Stimulated activated CD4-positive, alpha-beta T cell treated with anti-CD3 and anti-CD28 coated beads, Interleukin-1b, Interleukin-23, amount 100 ng/mL, for 24 hours (primary cell): ENCODE data around the gene TOX3.

Experiments used
- DNase-seq, 4 experiments: peaks; one replicate each; pipeline ENCODE4 v3.0.0-alpha.2; 2020; ENCODE audit warnings: low read depth in 4 of 4, low spot score in 1 of 4

TOX3 gene

DNA sequence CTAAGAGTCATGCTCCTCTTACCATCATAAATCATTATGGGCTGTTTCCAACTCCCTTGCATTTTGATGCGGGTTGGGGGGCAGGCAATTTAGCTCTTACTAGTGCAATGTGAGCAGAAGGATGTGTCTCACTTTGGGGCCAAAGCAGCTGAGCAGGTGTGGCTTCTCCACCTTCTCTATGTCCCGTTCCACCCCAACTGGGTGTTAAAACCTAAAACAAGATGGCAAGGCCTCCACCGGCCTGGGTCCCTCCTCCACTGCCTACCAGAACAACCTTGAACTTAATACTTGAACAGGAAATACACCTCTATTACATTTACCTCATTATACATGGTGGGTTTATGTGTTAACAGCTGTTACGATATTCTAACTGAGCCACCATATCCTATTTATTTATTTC lies 52.8 kb downstream of the TOX3 start:
- no peak for DNase-seq

DNA sequence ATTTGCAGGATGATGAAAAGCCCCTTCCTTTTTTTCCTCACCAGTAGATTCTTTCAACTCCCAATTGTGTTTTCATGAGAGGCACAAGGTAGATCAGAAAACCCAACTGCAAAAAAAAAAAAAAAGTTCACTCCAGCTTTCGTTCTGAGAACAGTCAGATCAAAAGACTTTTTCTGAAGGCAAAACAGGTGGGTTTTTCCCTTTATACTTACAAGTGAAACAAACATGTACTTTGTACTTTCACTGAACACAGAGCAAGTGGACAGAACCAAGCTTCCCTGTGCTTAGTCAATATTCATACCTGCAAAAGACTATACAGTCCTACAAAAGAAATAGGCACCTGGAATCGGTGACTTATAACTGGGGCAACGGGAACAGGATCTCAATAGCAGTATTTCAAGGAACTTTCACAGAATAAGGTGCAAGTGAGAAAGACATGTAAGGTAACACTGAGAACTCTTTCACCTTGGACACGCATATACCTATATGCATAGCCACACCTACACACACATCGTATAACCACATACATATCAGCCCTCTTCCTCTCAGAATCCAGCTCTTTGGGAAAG lies 54.1 kb downstream of the TOX3 start:
- no peak for DNase-seq

DNA sequence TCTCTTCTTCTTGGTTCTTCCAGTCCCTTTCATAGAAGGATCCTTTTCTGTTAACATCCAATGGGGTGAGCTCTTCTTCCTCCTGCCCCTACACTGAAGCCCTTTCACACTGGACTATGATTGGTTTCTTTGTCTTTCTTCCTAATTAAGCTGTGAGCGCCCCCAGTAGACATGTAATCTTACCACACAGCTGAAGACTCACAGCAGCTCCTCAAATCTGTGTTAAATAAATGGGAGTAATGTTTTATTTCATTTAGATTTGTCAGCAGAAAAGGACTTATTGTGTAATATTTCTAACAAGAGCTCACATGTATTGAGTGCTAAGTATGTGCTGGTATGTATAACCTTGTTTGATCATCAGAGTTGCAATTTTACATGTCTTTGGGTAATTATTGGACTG lies 55.7 kb downstream of the TOX3 start:
- DNase-seq: no peak

DNA sequence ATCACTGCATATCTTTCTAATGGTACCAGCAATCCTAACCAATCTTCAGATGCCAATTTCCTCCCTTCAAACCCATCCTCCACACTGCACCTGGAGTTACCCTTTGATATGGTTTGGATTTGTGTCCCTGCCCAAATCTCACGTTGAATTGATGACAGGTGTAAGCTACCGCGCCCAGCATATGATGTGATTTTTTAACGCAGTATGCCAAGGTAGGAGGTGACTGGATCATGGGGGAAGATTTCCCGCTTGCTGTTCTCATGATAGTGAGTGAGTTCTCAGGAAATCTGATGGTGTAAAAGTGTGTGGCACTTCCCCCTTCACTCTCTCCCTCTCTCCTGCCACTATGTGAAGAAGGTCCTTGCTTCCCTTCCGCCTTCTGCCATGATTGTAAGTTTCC lies 57.0 kb downstream of the TOX3 start:
- no peak for DNase-seq

DNA sequence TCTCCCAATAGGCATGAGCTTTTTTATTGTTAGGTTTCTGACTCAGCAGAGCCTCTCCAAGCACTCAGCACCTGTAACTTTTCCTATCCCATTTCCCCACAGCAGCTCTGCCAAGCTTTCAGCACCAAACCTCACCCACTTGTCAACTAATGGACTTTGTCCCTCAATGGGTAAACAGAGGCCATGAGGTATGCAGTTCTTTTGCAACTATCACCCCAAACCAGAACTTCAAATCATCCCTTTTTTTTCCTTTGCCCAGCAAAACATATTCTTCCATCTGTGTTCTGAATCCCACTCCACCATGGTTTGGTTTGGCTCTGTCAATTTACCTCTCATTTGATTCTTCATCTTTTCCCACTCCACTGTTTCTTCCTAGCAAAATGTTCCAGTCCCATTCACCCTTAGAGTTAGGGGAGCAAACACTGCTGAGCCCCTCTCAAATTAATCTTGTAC lies 58.1 kb downstream of the TOX3 start:
- DNase-seq: no peak

DNA sequence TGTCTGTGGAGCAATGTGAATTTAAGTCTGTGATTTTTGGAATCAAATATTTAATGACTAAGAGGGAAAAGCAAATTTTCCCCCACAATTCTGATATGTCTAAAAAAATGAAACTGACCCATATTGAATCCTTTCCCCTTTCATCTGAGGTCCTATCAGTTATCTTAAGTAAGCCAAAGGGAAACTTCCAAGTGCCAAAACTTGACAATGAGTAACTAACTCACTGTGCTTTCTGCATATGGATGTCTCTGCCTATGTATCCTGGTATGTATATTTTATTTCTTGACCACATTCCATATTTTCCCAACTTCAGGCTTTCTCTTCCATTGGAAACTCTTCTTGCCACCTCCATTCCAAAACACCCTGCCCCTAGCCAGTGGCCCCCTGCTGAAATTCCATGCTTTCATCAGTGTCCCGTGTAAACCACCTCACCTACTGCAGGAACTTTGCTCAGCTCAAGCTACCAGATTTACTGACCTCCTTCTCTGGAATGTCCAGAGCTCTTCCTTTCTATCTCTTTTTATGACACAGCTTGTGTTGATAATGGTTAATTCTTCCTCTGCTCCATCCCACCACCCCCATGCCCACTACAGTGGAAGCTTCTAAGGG lies 59.0 kb downstream of the TOX3 start:
- no peak for DNase-seq

DNA sequence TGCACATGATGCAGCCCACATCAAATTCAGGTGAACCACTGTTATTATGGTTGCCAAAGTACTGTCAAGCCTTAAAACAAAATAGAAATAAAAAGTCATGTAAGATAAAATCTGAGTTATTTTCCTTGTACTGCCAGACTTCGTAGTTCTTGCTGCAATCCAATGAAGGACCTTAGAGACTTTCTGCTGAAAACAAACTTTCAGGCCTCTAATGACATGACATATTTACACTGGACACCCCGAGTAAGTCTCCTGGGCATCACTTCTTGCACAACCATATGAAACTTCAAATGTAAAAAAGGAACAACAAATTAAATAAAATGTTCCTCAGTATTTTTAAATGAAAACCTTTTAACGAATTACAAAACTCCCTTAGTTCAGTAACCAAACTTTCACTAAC lies 66.7 kb downstream of the TOX3 start:
- no peak for DNase-seq

DNA sequence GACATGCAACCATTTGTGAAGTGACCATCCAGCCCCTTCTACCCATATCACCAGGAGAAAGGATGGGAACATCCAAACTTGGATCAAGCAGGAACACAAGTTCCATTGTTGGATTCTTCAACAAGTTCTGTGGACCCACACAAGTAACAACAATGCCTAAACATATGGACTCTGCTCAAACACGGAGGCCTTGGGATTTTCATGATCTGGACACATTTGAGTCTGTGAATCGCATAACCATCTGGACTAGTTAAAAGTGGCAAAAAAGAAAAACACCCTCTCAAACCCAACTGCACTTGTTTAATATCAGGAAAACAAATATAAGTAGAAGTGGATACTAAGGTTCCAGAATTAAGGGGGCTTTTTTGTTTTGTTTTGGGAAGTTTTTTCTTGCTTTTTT lies 70.8 kb downstream of the TOX3 start:
- DNase-seq: no peak

DNA sequence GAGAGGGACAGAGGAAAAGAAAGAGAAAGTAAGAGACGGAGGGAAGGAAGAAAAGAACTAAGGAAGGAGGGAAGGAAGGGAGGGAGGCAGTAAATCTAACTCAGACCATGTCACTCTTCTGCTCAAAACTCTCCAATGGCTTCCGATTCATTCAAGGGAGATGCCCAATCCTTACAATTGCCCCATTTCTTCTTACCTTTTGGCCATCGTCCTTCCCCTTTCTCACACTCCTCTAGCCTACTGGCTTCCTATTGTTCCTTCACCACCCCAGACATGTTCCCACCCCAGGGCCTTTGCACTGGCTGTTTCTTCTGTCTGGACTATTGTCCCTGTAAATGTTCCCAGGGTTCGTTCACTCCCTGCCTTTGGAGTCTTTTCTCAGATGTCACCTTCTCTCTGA lies 72.3 kb downstream of the TOX3 start:
- DNase-seq: no peak

DNA sequence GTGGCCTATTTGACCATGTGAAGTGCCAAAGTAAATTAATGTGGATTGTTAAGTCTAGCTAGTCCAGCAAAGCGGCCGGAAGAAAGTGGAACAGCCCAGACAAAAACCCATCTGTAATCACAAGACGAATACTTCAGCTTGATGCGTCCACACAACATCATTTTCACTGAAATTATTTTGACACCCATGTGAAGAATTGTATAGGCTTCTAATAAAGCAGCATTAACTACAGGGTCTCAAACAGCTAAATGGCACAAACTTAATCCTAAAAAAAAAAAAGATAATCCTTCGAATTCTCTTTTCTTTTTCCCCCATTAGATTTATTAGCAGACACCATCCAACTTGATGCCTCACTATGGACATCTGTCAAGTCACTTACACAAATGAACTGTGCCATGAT lies 73.8 kb downstream of the TOX3 start:
- DNase-seq: no peak

DNA sequence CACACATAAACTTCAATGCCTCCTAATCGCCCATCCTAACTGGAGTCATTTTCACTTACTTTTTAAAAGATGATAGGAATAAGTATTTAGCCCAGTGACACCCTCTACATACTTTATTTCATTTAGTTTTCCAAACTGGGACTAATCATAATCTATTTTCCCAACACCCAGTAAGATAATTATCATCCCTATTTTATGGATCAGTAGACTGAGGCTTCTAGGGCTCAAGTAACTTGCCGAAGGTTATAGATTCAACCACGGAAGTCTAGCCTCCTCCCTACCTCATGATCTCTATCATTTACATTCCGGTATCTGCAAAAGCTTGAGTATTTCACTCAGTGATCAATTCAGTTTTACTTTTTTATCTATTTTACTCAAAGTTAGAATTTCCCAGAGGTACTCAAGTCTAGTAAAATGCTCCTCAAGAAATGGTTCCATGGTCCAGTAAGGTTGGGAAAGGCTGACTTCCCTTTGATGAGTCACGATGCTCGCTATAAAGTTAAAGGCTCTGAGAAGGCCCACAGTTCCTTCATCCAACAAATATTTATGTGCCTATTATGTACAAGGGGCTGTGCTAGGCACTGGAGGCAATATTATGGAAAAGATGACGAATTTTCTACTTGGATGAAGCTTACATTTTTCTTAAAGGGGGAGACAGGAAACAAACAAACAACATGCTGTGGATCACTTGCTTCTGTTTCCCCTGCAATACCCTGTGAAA lies 75.1 kb downstream of the TOX3 start:
- DNase-seq: no peak

DNA sequence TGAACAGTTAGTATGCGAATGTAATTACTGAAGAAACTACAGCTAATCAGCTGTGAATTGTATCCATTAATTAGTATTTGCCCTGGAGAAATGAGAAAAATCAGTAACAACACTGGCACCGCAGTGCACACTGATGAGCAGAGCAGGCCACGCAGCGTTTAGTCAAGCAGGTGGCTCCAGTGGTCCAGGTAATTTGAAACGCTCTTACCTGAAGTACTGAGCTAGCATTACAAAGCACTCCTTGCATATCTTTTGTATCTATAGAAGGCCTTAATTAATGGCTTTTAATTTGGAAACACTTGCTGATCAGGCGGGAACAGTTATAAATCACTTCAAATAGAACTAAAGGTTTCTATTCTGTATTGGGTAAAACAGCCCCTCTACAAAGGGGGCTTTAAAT lies 76.4 kb downstream of the TOX3 start:
- no peak for DNase-seq

DNA sequence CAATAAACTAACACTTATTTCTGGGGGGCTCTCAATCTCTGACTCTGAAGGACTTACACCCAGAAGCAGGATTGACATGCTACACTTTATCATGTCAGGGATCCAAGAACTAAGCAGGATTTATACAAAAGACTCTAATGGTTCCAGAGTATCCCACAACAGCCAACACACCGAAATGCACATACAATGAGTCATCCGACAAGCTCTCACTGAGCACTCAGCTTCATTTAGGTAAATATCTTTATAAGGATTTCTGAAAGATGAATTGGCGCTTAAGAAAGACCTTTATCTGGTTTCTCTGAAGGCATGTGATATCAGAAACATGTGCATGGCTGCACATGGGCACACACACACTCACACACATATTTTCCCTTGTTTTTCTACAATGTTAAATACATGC lies 77.2 kb downstream of the TOX3 start:
- DNase-seq: no peak

DNA sequence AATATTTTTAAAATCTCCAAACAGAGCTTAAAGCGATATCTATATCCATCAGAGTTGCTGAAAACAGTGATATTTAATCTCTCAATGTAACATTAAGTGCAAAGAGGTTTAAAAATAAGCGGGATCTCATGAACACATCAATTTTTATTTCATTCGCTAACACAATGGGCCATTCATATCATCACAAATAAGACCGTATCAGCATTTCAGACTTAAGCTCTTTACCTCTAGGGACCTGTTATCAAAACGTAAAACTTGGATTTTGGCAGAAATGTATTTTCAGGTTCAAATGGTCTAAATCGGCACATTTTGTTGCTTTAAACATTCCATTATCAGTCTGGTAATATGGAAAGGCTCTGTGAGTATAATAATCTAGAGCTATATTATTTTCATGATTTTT lies 77.9 kb downstream of the TOX3 start:
- DNase-seq: no peak

DNA sequence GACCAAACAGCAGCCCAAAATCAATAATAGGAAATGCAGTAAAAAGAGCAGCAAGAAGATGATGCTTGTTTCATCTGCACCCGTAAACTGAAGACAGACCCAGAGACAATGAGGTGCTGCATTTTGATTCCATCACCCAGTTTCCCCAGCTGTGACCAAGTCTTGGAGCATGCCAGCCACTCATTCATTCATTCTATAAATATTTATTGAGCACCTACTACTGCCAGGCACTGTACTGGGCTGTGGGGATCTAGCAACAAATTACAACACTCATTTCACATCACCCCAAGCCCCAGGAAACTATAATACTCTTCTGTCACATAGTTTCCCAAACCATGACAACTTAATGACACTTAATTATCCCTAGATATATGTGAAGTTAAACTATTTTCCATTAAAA lies 79.2 kb downstream of the TOX3 start:
- no peak for DNase-seq

DNA sequence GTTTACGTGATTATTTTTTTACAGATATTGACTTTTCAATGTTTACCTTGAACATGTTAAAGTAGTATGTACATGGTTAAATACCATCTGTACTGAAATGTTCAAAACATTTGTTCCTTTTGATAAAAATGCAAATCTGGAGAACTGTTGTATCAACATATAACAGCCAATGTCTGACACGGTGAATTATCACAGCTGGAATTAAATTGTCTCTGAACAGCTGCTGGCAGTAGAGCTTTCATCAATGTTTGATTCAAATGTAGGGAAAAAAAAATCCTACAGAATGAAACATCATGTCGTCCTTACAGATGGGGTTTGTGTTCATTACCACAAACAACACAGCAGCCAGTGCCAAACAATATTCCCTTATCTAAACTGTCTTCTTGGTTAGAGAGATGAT lies 79.9 kb downstream of the TOX3 start:
- DNase-seq: no peak

DNA sequence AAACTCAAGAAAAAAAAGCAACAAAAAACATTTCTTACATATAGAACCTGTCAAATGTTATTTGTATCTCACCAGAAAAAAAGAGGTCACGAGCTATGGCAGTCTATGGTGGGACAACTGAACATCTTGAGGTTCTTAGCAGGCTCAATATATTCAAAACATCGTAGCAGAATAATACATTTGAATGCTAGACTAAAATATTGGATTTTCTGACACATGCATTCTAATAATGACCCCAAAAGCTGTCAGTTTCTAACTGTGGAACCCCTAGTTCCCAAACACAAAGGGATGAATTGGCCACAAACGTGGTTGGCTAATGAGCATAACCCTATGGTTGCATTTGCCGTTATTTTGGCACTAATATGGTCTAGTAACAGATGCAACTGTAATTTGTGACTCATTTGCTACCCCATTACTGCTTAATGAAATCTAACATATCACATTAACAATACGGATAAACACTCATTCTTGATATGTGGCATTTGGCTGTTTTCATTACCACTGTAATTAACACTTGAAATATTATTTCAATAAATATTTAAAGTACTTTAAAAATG lies 81.2 kb downstream of the TOX3 start:
- DNase-seq: no peak

DNA sequence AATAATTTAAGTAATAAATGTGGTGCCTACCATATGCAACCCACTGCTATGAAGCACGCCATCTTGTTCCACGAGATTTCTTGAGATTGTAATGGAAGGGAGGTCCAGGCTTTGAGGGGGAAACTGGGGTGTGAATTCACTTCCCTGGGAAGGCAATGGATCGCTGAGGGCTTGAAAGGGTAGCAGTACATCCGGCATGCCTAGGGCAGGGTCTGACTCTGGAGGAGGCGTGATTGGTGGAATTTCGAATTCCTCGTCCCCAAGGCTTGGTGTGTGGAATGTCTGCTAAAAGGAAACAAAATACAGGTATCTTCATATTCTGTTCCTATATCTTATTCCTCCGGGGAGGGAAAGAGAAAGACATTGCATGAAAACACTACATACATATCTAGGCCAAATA lies 83.0 kb downstream of the TOX3 start:
- no peak for DNase-seq

DNA sequence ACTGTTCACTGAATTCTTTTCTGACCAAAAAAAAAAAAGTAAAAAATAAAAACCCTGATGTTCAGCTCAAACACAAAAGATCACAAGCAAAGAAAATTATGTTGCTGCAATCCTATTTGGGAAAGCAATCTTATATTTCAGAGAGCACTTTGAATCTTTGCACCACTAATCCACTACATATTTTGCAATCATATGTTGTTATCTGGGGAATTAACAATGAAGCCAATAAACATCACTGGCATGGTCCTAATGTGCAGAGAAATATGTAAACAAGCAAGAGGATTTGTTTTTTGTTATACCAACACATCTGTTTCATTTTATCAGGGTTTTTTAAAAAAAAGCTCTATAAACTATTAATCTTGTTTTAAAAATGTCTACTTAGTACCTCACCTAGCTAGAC lies 84.1 kb downstream of the TOX3 start:
- DNase-seq: no peak

DNA sequence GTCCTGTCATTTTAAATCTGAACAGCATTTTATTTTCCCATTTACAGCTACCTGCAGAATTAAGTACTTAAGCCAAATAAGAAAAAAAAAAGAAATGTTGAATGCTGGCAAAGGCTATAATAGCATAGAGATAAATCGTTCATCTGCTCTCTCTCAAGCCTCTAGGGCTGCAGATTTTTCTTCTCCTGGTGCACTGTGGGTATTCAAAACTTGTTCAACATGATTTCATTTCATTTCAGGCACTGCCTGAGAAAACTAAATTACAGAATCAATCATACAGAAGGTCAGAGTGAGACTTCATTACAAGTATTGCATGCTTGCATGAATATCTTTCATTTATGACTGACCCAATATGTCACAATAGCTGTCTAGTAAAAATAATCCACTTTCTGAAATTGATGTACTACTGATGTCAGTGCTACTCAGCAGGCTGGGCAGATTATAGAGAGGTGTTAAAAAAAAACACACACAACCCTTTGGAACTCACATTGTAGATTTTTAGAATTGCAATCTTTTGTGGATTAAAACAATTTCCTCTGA lies 86.2 kb downstream of the TOX3 start:
- DNase-seq: no peak

DNA sequence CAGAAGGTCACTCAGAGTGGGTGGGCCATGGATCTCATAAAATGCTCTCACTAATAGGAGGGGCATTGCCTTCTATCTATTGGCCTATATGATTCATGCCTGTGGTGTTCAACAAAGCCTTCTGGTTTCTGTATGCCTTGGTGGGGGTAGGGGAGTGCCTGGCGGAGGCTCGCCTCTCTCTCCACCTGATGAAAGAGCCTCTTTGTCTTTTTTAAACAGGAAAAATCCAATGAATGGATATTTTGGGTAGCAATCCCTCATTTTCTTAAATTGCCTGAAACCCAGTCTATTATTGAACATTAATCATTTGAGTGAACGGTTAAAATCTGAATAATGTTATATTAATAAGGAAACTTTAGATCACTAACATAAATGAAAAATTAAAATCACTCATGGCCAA lies 90.6 kb downstream of the TOX3 start:
- no peak for DNase-seq

DNA sequence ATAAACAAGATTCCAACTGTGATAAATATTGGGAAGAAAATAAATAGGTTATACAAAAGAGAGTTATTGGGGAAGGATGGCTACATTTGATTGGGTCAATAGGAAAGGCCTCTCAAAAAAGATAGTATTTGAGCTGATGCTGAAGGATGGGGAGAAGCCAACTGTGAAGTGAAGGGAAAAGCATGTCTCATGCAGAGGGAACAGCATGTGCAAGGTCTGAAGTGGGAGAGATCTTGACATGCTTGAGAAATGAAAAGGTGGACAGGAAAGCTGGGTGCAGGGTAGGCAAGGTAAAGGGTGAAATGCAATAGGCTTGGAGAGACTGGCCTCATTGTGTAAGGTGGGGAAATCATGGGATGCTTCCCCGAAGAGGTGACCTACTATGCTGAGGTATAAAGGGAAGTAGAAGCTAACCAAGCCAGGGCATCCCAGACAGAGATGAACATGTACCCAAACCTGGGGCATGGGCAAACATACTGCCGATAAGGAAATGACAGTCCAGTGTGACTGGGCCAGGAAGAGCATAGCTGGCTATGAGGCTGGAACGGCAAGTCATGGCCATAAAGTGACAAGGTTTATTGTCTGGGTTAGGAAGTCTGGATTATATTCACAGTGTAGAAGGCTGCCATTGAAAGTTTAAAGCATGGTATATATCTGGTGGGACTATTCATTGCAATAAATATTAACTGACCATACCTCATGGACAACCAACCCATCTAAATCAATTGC lies 91.2 kb downstream of the TOX3 start:
- no peak for DNase-seq
